Measurements from ENCODE around the gene ABCG8. TPM values are rescaled to one million over a fixed set of nuclear protein-coding genes. Genes with fewer than 3 reads are reported as not detected.

ABCG8 gene
- total RNA-seq, 1 experiment from 2014 or later, result not detected

- in situ Hi-C loops (cut with HindIII; ENCODE audit: low sequenced_read_pairs), result no loop called here
- DNase-seq (ENCODE audit: low spot score), result no peak
These were observed 14.6 kb downstream of the ABCG8 start for GRCh38 chr2:43853141-43854081.

- in situ Hi-C loops (cut with HindIII; ENCODE audit: low sequenced_read_pairs), result no loop called here
- DNase-seq (ENCODE audit: low spot score), result no peak
These were observed 15.9 kb downstream of the ABCG8 start for GRCh38 chr2:43854671-43855070.

- in situ Hi-C loops (cut with HindIII; ENCODE audit: low sequenced_read_pairs), result no loop called here
- no peak for DNase-seq (ENCODE audit: low spot score)
These were observed 16.5 kb downstream of the ABCG8 start for GRCh38 chr2:43855292-43855691.

GRCh38 chr2:43872151-43872550 is 33.4 kb downstream of the ABCG8 start:
- in situ Hi-C loops (cut with HindIII; ENCODE audit: low sequenced_read_pairs), result no loop called here
- DNase-seq (ENCODE audit: low spot score), result no peak

GRCh38 chr2:43874776-43875451 is 36.1 kb downstream of the ABCG8 start:
- DNase-seq (ENCODE audit: low spot score), result no peak
- in situ Hi-C loops (cut with HindIII; ENCODE audit: low sequenced_read_pairs), result no loop called here

- peak; percentile 36 for DNase-seq (ENCODE audit: low spot score)
- in situ Hi-C loops (cut with HindIII; ENCODE audit: low sequenced_read_pairs), result no loop called here
These were observed 39.2 kb downstream of the ABCG8 start for GRCh38 chr2:43877782-43878464.

GRCh38 chr2:43879261-43879660 is 40.5 kb downstream of the ABCG8 start:
- in situ Hi-C loops (cut with HindIII; ENCODE audit: low sequenced_read_pairs), result no loop called here
- DNase-seq (ENCODE audit: low spot score), result no peak

- in situ Hi-C loops (cut with HindIII; ENCODE audit: low sequenced_read_pairs), result no loop called here
- DNase-seq (ENCODE audit: low spot score), result no peak
These were observed 41.7 kb downstream of the ABCG8 start for GRCh38 chr2:43880471-43880870.

GRCh38 chr2:43880952-43881351 is 42.2 kb downstream of the ABCG8 start:
- in situ Hi-C loops (cut with HindIII; ENCODE audit: low sequenced_read_pairs), result no loop called here

GRCh38 chr2:43882312-43882711 is 43.5 kb downstream of the ABCG8 start:
- in situ Hi-C loops (cut with HindIII; ENCODE audit: low sequenced_read_pairs), result no loop called here
- DNase-seq (ENCODE audit: low spot score), result no peak

More at GRCh38 chr2:43880952-43881351, 42.2 kb downstream of the ABCG8 start:
- DNase-seq (ENCODE audit: low spot score), result no peak

- in situ Hi-C loops (cut with HindIII; ENCODE audit: low sequenced_read_pairs), result no loop called here
- no peak for DNase-seq (ENCODE audit: low spot score)
These were observed 45.9 kb downstream of the ABCG8 start for GRCh38 chr2:43884689-43885088.

- in situ Hi-C loops (cut with HindIII; ENCODE audit: low sequenced_read_pairs), result no loop called here
- no peak for DNase-seq (ENCODE audit: low spot score)
These were observed 46.4 kb downstream of the ABCG8 start for GRCh38 chr2:43885132-43885632.

- DNase-seq (ENCODE audit: low spot score), result peak; percentile 55
- in situ Hi-C loops (cut with HindIII; ENCODE audit: low sequenced_read_pairs), result no loop called here
These were observed 48.4 kb downstream of the ABCG8 start for GRCh38 chr2:43887176-43887575.

- in situ Hi-C loops (cut with HindIII; ENCODE audit: low sequenced_read_pairs), result no loop called here
- no peak for DNase-seq (ENCODE audit: low spot score)
These were observed 50.6 kb downstream of the ABCG8 start for GRCh38 chr2:43889416-43889815.

GRCh38 chr2:43890855-43891254 is 52.1 kb downstream of the ABCG8 start:
- in situ Hi-C loops (cut with HindIII; ENCODE audit: low sequenced_read_pairs), result no loop called here

GRCh38 chr2:43894743-43895142 is 56.0 kb downstream of the ABCG8 start:
- no peak for DNase-seq (ENCODE audit: low spot score)
- in situ Hi-C loops (cut with HindIII; ENCODE audit: low sequenced_read_pairs), result no loop called here

More at GRCh38 chr2:43890855-43891254, 52.1 kb downstream of the ABCG8 start:
- DNase-seq (ENCODE audit: low spot score), result no peak

- no peak for DNase-seq (ENCODE audit: low spot score)
- in situ Hi-C loops (cut with HindIII; ENCODE audit: low sequenced_read_pairs), result no loop called here
These were observed 58.1 kb downstream of the ABCG8 start for GRCh38 chr2:43896906-43897305.

- no peak for DNase-seq (ENCODE audit: low spot score)
These were observed 58.7 kb downstream of the ABCG8 start for GRCh38 chr2:43897492-43897891.

GRCh38 chr2:43898134-43898837 is 59.5 kb downstream of the ABCG8 start:
- DNase-seq (ENCODE audit: low spot score), result peak; percentile 12
- in situ Hi-C loops (cut with HindIII; ENCODE audit: low sequenced_read_pairs), result no loop called here

More at GRCh38 chr2:43897492-43897891, 58.7 kb downstream of the ABCG8 start:
- in situ Hi-C loops (cut with HindIII; ENCODE audit: low sequenced_read_pairs), result no loop called here

Data from G401 (cell line).